IMR-90 (cell line): ENCODE measurements around the gene EPS15.

Source experiments
- CEBPB ChIP-seq: IDR thresholded peaks from 2 replicates; pipeline ENCODE4 v1.6.1; 2012; ENCODE audit warnings: low read depth, low read length, improper control_type of control experiment
- CTCF ChIP-seq: conservative IDR thresholded peaks from 2 replicates; pipeline ENCODE4 v1.5.1; 2012; ENCODE audit warnings: mild to moderate bottlenecking, low read depth, low read length, improper control_type of control experiment
- MAFK ChIP-seq: IDR thresholded peaks from 2 replicates; pipeline ENCODE4 v1.6.1; 2012; ENCODE audit warnings: low read depth, low read length, improper control_type of control experiment
- POLR2A ChIP-seq: IDR thresholded peaks from 2 replicates; pipeline ENCODE4 v1.6.1; 2012; ENCODE audit warnings: mild to moderate bottlenecking, low read depth, low read length
- RAD21 ChIP-seq: IDR thresholded peaks from 2 replicates; pipeline ENCODE4 v1.6.1; 2012; ENCODE audit warnings: low read length, improper control_type of control experiment
- USF2 ChIP-seq: fragments of 150-350 bp; IDR thresholded peaks from 2 replicates; pipeline ENCODE4 v1.6.1; 2017; ENCODE audit warnings: mild to moderate bottlenecking, antibody characterized with exemption, low read length, low read depth

GRCh38 chr1:51504806-51505525 is 14.1 kb downstream of the EPS15 start:
- no peak for TF ChIP-seq CTCF
- TF ChIP-seq POLR2A, result no peak
- TF ChIP-seq RAD21, result no peak
- TF ChIP-seq CEBPB, result no peak
- TF ChIP-seq USF2, result no peak
- TF ChIP-seq MAFK, result no peak
